GM10847 (cell line): ENCODE measurements around the gene HAVCR2.

Source experiments
- POLR2A ChIP-seq: IDR thresholded peaks from 2 replicates; pipeline ENCODE4 v1.6.1; 2011; ENCODE audit not compliant: insufficient read length; ENCODE audit errors: extremely low read depth

Gene HAVCR2

DNA sequence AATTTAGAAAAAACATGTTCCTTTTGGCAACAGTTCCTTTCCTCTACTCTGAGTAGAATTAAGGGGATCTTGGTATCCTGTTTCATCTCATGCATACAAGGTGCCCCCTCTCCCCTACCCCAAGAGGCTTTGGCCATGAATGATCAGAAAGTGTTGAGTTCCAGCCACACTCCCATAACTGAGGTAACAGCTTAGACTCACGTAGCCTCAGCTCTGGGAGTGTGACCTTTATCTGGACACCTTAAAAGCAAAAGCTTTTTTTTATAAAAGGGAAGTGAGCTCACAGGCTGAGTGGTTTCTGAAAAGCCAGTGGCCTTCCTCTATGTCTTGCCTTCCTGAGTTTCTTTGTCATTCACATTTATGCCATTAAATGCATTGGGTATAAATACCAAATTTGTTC lies 900 bp upstream of the HAVCR2 start:
- TF ChIP-seq POLR2A, result no peak

DNA sequence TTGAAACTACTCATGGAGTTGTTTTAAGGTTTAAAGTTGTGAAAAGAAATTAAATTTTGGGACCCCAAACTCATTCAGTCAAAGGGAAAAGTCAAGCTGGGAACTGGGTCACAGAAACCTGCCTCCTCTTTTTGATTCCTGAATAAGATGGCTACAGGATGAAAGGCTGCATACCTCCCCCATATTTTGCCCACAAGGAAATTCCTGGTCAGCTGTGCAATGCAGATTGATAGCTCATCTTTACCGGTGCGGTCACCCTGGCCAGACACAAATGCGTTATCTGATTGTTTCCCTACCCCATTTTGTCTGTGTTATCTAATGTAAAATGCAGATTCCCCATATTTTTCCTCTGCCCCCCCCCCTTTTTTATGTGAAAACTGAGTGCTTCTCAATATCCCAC lies 1.3 kb downstream of the HAVCR2 start:
- TF ChIP-seq POLR2A, result no peak

DNA sequence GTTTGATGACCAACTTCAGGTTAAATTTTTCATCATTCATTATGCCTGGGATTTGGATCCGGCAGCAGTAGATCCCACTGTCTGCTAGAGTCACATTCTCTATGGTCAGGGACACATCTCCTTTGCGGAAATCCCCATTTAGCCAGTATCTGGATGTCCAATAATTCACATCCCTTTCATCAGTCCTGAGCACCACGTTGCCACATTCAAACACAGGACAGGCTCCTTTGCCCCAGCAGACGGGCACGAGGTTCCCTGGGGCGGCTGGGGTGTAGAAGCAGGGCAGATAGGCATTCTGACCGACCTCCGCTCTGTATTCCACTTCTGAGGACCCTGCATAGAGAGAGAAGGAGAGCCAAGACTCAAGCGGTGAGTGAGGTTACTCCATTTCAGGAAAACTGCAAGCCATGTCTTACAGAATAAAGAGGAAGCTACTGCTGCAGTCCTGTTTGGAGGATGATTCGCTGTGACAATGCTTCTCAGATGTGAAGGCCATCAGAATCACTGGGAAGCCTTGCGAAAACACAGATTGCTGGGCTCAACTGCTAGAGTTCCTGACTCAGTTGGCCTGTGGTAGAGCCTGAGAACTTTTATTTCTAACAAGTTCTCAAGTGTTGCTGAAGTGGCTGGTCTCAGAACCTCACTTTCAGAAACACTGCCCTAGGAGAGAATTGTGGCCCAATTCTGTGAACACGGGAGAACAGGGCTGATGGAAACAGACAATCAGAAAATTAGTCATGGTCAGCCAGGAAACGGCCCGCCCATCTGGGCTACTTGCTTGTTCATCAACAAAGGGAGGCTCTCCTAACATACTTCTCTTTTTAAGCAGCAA lies 2.0 kb downstream of the HAVCR2 start:
- no peak for TF ChIP-seq POLR2A

DNA sequence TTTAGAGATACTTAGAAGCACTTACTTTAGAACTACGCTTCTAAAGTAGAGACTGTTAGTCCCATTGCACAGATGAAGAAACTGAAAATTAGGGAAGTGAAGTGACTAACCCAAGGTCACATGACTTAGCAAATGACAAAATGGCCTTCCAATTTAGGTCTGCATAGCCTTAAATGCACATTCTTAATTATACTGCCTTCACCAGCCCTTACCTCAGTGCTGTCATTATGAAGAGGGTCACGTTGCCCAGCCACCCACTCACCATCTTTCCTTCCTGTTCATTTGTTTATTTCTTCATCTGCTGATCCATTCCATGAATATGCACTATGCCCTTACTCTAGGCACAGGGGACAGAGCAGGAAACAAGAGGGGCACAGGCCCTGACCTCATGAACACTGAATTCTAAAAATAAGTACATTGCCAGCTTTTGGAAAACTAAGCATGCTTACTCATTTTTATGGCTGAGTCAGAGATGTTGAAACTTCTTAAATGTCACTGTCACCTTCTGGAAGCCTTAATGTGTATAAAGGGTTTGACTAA lies 8.6 kb downstream of the HAVCR2 start:
- no peak for TF ChIP-seq POLR2A

DNA sequence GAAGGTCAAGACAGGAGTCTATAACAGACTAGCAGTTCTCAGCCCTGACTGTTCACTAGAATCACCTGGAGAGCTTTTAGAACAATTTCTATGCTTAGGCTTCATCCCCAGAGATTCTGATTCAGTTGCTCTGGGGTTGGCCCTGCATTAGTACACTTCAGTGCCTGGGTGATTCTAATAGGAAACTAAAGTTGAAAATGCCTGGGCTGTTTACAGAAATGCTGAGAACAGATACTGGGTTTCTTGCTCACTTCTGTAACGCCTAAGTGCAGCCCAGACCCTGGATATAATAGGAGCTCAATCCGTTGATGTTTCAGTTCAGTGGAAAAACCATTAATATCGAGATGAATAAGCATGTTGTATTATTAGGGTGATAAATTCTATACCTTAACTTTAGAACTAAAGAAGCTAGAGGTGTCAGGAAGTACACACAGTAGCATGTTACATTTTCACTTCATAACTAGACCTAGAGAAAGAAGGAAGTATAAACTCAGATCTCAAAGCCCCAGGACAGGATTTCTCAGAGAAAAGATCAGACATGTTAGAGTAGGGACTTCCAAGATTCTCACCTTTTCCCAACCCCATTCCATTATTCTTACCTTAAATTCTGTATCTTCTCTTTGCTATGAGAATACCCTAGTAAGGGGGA lies 20.4 kb downstream of the HAVCR2 start:
- TF ChIP-seq POLR2A, result no peak

DNA sequence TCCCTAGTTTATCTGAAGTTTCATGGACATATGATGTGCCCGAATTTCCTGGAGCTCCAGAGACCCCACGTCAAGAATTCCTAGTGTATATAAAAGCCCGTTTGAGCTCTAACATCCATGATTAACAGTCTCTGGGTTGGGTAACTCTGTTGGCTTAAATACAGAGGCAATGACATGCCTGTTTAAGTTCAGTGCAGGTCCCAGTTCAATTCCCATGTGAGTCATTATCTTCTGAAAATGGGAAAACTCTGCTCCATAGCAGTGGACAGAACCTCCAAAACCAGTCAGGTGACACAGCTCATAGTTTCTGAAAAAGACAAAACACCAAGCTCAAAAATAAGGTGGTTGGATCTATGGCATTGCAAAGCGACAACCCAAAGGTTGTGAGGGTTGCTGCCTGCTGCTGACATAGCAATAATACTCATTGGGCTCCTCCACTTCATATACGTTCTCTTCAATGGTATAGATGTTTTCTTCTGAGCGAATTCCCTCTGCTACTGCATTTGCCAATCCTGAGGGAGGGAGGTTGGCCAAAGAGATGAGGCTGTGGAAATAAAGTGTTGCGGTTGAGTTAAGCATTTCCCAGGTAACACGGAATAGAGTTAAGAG lies 22.0 kb downstream of the HAVCR2 start:
- TF ChIP-seq POLR2A, result no peak

DNA sequence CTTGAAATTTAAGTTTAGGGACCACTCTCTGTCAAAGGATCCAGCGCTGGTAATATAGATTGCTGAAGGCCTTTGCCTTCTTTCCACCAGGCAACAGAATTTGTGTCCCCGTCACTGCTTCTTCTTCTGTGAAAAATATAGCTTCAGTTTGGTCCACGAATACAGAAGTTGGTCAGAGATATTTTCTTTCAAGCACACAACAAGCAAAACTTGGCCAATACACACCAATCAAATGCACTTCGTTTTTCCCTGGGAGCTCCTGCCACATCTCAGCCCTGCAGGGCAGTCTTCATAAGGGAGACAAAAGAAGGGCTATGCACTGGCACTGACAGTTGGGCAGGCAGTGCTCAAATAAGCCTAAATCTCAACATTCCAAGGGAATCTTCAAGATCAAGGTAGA lies 22.9 kb downstream of the HAVCR2 start:
- TF ChIP-seq POLR2A, result no peak

DNA sequence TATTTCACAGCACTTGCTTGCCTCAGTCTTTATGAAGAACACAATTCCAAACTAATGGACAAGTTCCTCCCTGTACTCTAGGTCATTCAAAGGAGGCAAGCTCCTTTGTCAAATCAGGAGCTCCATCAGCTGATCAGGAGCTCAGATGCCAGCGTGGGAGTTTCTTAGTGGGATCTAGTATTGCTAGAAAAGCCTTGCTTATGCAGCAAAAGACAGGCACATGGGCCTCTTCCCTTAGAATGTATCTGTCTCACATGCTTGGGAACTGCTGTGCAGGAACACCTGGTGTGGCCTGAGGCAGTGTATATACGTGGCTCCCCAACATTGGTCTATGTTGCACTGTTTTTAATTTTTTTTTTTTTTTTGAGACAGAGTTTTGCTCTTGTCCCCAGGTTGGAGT lies 28.6 kb downstream of the HAVCR2 start:
- TF ChIP-seq POLR2A, result no peak

DNA sequence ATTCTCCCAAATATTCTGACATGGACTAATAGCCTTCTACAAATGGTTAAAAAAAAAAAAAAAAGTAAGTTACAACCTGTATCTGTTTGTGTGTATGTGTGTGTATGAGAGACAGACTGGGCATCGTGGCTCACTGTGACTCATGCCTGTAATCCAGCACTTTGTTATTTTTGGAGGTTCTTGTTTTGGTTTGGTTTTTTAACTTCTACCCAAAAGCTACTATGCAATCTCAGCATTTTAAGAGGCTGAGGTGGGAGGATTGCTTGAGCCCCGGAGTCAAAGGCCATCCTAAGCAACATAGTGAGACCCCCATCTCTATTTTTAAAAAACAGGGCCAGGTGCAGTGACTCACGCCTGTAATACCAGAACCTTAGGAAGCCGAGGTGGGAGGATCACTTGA lies 32.3 kb downstream of the HAVCR2 start:
- TF ChIP-seq POLR2A, result no peak

DNA sequence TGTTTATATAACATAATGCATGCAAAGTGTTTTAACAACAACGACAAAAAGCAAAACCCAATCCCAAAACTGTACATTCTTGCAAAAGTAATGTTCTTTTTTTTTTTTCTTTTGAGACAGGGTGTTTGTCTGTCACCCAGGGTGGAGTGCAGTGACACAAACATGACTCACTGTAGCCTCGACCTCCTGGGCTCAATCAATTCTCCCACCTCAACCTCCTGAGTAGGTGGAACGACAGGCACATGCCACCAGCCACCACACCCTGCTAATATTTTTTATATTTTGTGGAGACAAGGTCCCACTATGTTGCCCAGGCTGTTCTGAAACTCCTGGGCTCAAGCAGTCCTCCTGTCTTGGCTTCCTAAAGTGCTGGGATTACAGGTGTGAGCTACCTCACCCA lies 36.3 kb downstream of the HAVCR2 start:
- no peak for TF ChIP-seq POLR2A

DNA sequence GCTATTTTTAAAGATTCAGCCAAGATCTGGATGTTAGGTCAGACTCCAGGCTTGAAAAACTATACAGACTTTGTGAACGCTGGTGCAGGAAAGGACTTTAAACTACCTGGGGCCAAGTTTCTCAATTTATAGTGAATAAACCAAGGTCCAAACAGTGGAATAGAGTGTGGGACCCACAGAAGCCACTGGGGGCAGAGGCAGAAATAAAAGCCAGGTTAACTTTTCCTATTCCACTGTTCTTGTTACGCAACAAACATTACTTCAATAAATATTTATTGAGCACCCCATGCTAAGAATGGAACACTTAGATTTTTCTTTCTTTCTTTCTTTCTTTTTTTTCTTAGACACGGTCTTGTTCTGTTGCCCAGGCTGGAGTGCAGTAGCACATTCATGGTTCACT lies 38.9 kb downstream of the HAVCR2 start:
- TF ChIP-seq POLR2A, result no peak

DNA sequence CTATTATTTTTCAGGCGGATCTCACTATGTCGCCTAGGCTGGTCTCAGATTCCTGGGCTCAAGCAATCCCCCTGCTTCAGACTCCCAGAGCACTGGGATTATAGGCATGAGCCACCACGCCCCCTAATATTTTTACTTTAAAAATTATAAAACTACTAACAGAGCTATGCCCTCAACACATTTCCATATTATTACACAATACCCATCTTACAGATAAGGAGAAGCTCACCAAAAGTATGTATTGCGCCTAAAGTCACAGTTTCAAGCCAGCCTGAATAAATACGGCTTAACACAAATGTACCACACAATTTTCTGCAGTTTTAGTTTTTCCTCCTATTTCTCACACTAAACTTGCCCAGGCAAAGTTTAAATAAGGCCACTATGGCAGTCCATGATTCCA lies 40.1 kb downstream of the HAVCR2 start:
- no peak for TF ChIP-seq POLR2A

DNA sequence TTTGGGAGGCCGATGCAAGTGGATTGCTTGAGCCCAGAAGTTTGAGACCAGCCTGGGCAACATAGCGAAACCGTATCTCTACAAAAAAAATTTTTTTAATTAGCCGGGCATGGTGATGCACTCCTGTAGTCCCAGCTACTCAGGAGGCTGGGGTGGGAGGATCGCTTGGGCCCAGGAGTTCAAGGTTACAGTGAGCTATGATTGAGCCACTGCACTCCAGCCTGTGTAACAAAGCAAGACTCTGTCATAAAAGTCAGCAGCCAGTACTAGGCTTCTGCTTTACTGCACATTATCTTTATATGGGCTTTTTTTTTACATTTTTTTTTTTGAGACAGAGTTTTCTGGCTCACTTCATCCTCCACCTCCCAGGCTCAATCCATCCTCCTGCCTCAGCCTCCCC lies 40.5 kb downstream of the HAVCR2 start:
- no peak for TF ChIP-seq POLR2A

DNA sequence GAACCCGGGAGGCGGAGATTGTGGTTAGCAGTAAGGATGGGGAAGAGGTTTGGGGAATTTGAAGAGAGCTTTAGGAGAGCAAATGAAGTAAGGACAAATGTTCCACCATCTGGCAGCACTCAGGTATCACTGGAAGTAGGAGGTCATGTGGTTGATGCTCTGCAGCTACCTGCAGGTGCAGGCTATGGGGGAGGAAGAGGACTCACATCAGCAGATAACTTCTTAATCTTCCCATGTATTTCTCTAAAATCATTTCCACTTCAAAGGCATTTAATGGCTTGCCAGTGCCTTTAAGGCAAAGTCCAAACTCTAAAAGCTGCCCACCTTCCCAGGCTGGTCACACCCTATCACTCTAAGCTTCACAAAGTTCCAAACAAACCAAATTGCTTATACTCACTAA lies 41.8 kb downstream of the HAVCR2 start:
- no peak for TF ChIP-seq POLR2A

DNA sequence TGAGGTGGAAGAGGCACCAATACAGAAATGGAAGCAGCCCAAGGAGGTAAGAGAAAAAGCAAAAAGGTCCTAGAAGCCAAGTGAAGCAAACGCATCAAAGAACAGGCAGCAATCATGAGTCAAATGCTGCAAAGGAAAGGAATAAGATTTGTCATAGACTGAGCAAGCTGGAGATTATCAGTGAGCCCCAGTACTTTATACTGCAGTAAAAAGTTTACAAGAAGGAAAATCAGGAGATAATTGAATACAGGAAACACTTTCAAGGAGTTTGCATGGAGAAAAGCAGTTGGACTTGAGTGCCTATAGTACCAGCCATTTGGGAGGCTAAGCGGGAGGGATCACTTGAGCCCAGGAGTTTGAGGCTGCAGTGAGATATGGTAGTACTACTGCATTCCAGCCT lies 42.8 kb downstream of the HAVCR2 start:
- no peak for TF ChIP-seq POLR2A
